LNCaP clone FGC (cell line): Measurements from ENCODE around the gene RXRA.

ENCODE experiments used
- DNase-seq: peaks from one replicate; pipeline ENCODE4 v3.0.0-alpha.2; 2011; ENCODE audit warnings: low read depth
- H3K4me3 ChIP-seq: 2 replicates; pipeline ENCODE4 v1.5.1; 2011; ENCODE audit warnings: mild to moderate bottlenecking, low read depth, low read length, control low read depth
- CTCF ChIP-seq: IDR thresholded peaks from 2 replicates; pipeline ENCODE4 v1.5.1; 2012; ENCODE audit warnings: mild to moderate bottlenecking; ENCODE audit not compliant: control insufficient read depth, insufficient read depth; ENCODE audit errors: extremely low read depth

The RXRA gene

DNA sequence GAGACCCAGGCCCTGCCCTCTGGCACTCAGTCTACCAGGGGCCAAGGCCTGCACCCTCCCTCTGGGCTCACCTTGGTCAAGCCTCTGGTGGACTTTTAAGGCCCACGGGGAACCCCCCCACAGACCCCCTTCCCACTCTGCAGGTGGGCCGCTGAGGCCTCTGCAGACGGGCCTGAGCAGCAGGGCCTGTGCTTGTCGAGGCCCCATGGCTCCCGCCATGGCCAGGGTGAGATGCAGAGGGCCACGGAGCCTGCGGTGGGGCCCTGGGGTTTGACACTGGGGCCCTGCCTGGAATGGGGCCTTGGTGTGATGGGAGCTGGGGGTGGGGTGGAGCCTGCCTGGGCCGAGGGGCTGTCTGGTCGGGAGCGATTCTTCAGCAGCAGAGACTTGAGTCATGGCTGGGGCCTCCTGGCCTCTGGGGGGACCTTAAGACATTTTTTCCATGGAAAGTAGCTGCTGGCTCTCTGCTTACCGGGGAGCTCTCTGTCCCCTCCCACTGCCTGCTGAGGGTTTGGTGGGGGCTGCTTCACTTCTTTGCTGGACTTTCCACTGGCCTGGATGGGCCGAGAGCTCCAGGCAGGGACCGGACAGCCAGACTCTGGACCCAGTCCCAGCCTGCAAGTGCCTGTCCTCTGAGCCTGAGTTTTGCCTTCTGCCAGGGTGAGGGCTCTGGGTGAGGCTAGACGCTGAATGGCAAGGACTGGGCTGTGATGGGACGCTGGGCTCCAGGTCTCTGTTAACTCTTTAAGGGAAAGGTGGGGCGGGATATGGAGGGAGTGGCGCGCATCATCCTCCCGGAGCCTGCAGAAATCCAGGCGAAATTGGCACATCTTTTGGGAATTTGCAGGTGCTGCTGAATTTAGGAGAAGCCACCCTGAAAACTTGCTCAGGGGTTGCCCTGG lies 132.2 kb downstream of the RXRA start:
- TF ChIP-seq CTCF = no peak
- no peak for DNase-seq
- H3K4me3 ChIP-seq = no peak overlapping the region

GRCh38 chr9:134459164-134459563 lies 132.9 kb downstream of the RXRA start:
- H3K4me3 ChIP-seq = no peak overlapping the region
- no peak for TF ChIP-seq CTCF
- no peak for DNase-seq

- TF ChIP-seq CTCF = no peak
- no peak for DNase-seq
- H3K4me3 ChIP-seq = no peak overlapping the region
These were observed 133.3 kb downstream of the RXRA start for GRCh38 chr9:134459573-134459972.

GRCh38 chr9:134460206-134460605 lies 134.0 kb downstream of the RXRA start:
- no peak for DNase-seq
- no peak overlapping the region for H3K4me3 ChIP-seq
- no peak for TF ChIP-seq CTCF

DNA sequence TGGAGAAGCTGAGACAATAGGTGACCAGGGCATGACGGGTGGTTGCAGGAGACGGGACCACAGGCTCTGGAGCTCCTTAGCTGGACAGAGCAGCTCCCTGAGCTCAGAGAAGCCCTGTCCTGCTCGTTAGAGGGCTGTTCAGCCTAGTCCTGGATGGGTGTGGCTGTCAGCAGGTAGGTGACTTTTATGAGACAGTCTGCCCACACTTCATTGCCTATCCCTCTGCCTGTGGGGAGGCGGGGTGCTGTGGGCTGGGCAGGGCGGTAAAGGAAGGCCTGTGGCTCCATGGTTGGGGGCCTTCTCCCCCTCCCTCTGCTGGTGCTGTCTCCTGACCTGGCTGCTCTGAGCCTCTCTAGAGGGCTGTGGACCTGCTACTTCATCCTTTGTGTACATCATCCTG lies 134.6 kb downstream of the RXRA start:
- H3K4me3 ChIP-seq = no peak overlapping the region
- no peak for DNase-seq
- TF ChIP-seq CTCF = no peak

- H3K4me3 ChIP-seq = no peak overlapping the region
- no peak for TF ChIP-seq CTCF
- DNase-seq = no peak
These were observed 135.2 kb downstream of the RXRA start for GRCh38 chr9:134461426-134461982.
